DMS114 treated with DMSO at 0.1 percent for 48 hours (cell line): Measurements from ENCODE around the gene TRMT1.

ENCODE experiments used
- DNase-seq: peaks from one replicate; lab custom pipeline; 2025; ENCODE audit not compliant: unreplicated experiment; lab: John Stamatoyannopoulos, UW

TRMT1 gene

DNA sequence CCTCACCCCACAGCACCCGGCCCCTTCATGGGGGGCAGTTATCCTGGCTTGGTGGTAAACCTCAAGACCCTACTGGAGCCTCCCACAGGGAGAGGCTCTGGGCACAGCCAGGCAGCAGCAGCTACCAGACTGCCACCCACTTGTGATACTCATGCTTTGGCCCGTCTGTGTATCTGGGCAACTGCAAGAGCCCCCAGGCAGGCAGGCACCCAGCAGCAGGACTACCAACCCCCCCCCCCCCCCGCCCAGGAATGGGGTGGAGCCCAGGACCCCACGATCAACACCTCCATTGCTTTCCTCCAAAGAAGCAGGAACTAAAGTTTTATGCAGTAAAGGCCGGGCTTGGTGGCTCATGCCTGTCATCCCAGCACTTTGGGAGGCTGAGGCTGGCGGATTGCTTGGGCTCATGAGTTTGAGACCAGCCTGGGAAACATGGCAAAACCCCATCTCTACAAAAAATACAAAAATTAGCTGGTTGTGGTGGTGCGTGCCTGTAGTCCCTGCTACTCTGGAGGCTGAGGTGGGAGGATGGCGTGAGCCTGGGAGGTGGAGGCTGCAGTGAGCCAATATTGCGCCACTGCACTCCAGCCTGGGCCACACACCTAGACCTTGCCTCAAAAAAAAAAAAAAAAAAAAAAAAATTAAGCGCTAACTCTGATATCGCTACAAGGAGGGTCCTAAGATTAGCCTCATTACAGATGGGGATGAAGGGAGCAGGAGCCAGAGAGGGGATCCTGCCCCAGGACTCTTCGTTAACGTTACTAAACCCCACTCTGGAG, 12.8 kb downstream of the TRMT1 start:
- no peak for DNase-seq

DNA sequence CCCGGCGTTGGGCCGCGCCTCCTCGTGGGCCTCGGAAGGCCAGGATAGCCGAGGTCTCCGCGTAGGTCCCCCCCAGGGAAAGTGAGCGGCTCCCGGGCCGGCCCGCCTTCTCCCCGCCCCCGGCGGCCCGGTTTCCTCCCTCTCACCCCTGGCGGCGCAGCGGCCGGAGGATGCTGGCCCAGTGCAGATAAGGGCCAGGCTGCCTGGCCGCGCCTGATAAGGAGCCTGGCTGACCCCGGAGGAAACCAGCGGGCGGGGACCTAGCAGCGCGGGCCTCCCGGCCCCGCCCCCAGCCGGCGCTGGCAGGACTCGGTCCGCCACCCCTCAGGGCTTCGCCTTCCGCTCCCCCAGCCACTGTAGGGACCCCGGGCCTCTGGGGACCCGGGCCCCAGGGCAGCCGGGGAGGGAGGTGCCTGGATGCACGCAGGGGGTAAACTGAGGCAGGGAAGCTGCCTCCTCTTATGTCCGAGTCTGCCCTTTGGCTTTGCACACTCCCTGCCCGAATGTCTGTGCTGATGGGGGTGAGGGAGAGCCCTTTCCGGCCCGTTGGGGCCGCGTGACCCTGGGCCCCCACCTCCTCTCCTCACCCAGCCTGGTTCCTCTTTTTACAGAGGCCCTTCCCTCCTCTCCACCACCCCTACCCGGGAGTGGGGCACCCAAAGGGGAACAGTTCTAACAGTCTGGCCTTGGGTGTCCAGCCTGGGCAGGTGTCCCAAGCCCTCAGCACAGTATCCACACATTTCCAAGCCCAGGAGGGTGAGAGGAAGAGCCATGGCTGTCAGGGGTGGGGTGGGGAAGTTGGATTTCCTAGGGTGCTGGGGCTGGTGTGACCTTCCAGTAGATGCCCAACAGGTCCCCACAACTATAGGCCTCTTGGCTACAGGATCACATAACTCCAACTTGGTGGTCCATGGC, 13.6 kb downstream of the TRMT1 start, which contains the start of gene LYL1:
Gene LYL1 (minus strand): TSS at position 193 of the 915 bp plus-strand sequence. CDS start 1,687 bp downstream, outside the sequence.
- DNase-seq, result no peak

DNA sequence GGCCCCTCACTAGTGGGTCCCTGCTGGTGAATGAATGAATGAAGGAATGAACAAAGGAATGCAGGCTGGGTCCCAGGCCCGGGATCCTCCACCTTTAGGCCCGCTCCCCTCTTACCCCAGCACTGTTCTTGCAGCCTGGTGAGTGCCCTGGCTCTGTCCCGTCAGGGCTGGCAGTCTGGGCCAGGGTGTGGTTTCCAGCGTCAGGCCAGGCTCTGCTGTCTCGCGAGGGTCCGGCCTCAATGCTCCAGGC, 14.2 kb downstream of the TRMT1 start:
- DNase-seq, result no peak

DNA sequence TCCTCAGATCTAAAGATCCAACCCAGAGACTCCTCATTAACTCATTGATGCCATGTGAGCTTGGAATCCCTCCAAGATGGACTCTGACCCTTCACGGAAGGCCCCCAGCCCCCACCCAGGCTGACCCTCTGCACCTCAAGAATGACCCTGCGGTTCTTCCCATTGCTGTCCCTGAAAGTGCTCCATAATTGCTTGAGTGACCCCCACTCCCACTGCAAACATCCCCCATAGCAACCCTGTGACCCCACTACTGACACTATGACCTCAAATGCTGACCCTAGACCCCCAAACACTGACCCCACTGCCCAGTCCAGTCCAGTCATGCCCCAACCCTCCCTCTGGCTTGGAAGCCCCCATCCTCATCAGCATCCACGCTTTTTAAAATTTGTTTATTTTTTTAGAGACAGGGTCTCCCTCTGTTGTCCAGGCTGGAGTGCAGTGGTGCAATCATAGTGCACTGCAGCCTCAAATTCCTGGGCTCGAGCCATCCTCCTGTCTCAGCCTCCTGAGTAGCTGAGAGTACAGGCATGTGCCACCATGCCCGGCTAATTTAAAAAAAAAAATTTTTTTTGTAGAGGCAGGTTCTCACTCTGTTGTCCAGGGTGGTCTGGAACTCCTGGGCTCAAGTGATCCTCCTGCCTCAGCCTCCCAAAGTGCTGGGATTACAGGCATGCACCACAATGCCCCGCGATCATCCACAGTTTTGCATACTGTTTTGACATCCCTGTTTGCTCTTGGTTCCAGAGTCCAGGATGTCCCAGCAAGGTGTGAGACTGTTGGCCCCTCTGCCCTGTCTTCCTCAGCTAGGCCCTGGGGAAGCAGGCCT, 14.7 kb downstream of the TRMT1 start:
- DNase-seq, result no peak

DNA sequence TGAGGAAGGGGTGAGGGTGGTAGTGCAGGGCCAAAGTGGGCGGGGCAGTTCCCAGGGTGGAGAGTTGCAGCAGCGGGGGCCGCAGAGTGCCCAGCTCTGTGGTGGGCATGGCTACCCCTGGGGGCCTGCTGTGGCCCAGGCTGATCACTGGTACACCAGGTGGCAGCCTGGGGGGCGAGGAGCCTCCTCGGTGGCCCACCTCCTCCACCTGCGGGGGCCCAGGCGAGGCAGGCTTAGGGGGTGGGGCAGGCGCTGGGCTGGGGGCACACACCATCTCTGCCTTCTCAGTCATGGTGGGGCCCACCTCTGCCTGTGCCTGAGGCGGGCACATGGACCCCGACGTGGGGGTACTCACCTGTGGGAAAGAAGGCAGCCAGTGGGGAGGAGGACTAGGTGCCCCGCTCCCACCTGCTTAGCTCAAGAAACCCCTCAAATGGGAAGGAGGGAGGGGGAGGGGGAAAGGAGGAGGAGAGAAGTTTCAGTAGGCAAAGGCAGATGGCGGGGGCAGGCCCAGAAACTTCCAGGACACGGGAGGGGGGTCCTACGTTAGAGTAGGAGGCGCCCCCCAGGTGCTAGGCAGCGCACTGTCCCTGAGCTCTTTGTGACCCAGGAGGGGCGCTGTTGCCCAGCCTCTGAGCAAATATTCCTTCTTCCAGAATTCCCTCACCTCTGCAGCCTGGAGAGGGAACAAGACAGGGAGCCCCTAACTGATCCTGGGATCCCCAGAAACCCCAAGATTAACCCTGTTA, 15.5 kb downstream of the TRMT1 start:
- DNase-seq, result no peak

DNA sequence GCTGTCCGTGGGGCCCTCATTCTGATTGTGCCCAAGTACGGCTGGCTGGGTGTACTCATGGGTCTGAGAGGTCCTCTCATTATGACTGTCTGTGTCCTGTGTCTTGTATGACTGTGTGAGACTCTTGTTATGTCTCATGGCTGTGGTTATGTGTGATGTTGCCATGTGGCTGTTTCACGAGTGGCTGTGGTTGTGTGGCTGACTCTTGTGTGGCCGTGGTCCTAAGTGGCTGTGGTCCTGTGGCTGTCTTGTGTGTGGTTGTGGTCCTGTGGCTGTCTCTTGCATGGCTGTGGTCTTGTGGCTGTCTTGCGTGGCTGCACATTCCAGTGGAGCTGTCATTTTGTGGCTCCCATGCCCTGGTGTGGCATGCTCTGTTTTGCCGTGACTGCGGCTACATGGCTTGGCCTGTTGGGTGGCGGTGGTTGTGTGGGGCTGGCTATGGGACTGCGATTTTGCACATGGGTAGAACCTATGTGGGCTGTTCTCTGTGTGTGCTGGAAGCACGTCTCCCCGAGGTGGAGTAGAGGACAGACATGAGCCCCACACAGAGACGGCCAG, 16.4 kb downstream of the TRMT1 start:
- no peak for DNase-seq

DNA sequence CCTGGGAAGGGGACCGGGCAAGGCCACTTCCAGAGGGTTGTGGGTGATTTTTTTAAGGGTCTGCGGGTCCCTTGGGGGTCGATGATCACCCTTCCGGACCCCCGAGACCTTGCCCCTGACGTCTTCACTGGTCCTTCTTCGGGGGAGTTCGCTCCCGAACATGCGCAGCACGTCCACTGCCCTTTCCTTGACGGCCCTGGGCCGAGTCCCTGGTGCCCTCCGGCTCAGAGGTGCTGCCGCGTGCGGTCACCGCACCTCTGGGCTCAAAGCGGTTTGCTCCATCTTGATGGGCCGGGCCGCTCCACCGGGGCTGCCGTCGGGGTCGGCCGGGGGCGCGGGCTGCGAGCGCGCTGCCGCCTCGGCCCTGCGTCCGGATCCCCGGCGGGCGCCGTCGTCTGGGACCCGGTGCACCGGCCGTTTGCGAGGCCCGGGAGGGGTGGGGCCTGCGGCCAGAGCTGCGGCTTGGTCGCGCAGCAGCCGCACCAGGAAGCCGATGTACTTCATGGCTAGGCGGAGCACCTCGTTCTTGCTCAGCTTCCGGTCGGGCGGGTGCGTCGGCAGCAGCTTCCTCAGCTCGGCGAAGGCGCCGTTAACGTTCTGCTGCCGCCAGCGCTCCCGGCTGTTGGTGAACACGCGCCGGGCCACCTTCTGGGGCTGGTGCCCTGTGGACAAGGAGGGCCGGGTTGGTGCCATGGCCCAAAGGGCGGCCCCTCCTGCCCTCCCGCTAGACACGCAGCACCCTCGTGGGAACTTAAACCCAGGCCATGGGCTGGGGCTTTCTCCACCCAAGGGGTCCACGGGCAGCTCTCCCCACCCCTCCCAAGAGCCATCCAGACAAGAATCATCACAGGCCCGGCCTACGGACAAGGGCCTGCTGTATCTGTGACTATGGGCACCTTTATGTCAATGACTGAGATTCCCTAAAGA, 17.2 kb downstream of the TRMT1 start:
- DNase-seq, result no peak

DNA sequence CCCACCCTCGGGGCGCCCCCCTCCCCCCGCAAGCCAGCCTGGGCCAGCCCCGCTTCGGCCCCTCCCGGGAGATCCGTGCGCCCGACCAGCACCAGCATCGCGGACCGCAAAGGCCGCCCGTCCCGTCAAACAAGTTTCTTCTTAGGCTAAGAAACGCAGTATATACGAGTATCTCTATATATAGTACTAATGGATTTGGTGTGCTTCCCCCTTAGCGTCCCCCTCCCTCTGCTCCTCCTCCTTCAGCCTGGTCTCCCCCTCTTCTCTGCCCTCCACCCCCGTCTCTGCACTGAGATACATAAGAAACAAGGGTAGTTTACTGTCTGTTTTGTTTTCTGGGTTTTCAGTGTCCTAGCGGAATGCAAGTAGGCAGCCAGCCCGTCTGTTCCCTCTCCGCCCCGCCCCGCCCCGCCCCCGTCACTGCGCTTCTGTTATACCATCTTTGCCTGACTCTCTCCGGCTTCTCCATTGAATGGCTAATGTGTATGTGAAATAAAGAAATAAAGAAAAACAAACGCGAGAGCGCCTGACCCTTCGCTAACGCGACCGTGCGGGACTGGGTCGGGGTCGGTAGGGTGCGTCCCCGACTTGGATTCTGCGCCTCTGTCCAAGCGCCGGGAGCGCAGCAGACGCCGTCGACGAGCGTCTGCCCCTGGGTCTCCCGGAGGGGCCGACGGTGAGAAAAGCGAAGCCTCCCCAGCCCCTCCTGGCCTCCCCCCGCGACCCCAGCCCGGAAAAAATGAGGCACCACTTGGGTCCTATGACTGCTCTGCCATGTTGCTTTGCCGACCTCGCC, 18.1 kb downstream of the TRMT1 start:
- DNase-seq, result no peak

DNA sequence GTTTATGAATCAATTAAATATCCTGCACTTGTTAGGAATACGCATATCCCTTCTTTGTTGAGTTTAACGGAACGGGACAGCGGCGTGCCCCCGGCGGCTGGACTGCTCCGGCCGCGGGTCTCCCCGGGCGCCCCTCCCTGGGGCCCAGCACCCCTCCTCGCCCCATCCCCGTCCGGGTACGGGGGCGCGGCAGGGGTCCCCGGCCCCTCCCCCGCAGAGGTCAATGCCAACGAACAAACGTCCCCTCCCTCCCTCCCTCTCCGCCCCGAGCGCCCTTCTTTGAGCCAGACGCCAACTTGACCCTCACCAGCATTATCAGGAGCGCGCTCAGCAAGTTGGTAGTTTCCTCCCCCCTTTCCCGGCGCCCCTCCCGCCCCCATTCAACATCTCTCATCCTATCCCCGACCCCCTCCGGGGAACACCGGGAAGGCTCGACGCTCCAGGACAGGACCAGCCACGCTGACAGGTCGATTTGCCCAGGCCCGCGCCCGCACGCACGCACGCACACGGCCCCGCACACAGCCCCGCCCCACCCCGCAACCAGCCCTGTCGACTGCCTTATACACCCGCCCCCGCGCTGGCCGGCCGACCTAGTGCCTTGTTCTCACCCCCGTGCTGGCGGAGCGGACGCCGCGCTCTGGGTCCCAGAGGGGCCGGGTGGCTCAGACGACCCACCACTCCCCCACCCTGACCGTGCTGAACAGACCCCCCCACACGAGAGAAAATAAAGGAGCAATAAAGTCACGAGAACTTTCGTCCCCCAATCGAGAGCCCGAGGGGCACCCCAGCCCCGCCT, 18.9 kb downstream of the TRMT1 start:
- no peak for DNase-seq

DNA sequence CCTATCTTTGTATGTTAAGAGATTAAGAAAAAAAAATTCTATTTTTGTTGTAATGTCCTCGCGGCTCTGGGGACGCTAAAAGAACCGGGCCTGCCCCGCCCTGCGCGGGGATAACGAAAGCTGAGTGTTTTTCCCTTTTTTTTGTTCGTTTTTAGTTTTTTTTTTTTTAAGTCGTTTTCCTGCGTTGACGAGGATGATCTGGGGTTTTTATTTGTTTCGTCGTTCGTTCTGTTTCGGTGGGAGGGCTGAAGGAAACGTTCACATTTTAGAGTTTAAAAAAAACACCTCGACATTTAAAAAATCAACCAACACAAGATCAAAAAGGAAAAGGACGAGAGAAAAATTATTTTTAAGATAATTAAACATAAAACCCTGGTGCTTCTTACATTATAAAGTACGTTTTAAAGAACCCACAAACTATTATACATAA, 19.5 kb downstream of the TRMT1 start:
- DNase-seq, result no peak

DNA sequence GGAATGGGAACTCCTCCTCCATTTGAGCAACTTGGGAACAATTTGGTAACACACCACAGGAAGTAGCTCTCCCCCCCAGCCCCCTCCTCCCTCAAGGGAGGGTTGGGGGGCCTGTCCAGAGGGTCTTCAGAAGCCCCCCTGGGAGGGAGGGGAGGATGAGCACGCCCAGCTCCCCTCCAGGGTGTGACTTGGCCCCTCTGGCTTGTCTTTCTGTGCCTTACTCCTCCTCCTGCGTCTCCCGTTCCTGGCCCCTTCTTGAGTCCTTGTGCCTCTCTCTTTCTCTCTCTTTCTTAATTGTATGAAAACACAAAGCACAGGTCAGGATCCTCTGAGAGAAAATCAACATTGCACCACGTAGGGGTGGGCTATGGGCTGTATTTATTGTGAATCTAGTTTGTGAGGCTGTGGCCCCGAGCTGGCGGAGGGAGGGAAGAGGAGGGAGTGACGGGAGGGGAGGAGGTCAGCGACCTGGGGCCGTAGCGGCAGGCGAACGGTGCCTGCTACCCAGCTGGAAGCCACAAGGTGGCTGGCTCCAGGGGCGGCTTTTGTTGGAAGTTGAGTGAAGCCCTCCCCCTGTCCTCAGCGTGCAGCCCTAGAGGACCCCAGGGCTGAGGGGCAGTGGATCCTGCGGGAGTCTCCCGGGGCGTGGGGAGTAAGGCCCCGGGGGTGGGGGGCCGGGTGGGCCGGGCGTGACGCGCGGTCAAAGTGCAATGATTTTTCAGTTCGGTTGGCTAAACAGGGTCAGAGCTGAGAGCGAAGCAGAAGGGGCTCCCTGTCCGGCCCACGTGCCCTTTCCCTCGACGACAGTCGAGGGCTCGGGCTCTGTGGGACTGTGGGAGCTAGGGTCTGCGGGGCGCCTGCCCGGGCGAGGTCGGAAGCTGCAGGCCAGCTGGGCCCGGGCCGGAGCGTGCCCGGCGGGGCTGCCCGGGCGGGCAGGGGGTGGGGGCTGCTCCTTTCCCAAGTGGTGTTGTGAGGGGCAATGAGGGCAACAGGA, 20.3 kb downstream of the TRMT1 start:
- DNase-seq, result no peak

DNA sequence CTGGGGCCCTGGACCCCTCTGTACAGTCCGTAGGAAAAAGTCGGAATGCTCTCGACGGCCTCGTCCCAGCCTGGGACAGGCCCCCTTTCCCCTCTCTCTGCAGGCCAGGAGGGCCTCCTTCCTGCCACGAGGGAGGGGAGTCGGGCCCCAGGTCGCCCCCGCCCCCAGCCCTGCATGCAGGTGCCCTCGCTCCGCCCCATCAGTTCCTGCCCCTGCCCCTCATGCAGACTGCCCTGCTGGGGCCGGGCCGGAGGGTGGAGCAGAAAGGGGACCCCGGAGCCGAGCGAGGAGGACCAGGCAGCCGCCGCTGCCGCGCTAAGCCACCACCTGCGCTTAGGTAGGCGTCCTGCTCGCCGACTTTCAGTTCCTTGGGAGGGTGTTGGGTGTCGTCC, 21.2 kb downstream of the TRMT1 start:
- no peak for DNase-seq

DNA sequence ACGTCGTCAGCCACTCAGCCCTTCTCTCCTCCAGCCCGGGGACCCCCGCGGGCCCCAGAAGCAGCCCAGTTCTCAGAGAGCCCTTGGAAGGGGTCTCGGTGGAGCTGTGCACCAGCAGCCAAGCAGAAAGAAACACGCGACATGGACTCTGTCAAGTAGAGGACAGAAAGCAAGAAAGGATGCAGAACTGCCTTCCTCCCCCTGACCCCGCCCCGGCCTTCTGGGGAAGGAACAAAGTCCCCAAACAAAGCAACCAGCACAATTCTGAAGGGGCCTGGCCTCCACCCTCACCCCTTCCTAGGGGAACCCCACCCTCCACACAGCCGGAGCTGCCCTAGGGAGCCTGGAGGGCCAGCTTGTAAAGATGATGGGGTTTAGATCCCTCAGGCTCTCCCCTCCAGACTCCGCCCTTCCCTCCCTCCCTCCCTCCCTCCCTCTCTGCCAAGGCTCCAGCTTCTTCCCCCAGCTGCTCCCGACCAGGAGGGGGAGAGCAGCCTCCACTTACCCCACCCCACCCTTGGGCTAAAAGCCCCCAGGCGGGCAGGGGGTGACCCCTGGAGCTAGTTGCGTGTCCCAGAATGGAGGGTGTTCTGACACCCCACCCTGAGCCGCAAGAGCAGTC, 21.7 kb downstream of the TRMT1 start:
- DNase-seq, result no peak

DNA sequence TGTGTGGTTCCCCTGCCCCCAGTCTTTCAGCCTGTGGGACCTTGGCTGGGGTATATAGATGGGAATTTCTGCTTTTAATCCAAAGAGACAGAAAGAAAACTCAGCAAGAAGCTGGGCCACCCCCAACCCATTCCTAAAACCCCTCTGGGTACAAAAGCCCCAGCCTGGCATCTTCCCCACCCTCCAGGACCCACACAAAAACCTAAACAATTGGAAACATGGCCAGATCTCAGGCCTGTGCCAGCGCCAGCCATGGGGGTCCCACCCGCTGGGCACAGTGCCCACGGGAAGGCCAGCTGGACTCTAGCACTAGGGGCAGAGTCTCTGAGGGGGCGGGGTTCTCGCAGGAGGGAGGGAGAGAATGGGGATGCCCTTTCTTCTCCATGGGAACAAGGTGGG, 22.4 kb downstream of the TRMT1 start:
- DNase-seq, result no peak

DNA sequence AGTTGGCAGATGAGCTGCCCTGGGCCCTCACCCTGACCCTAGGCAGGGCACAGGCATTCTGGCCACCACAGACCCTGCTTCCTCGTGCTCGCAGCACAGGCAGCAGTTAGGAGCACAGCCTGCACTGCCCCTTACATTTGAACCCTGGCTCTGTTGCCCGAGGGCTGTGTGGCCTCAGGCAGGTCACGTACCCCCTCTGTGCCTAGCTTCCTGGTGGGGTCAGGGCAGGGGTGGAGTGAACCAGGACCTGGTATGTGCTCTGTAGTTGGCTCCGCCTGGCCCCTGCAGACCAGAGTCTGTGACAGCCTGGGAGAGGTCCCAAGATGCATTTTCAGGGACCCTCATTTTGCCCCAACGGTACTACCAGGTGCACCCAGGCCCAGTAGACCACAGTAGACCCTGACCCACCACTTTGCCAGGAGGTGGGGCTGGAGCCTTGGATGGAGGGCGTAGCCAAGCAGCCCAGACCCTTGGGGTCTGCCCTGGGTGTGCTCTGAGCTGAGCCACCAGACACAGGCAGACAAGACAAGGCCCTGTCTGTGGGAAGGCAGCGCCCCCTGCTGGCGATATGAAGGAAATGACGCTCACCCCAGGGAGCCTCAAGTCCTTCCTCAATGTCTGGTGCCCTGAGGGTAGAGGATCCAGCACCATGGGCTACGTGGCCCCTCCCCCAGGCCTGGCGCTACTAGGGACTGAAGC, 23.0 kb downstream of the TRMT1 start:
- DNase-seq, result peak; percentile 25
